Epithelial cell of prostate (primary cell): Measurements from ENCODE around the gene GRK6.

Source experiments
- DNase-seq: peaks from one replicate; pipeline ENCODE4 v3.0.0-alpha.2; 2011; ENCODE audit warnings: low read depth, low spot score
- H3K27ac ChIP-seq: fragments of 450-650 bp; 2 replicates; pipeline ENCODE4 v1.5.1; 2017; ENCODE audit warnings: mild to moderate bottlenecking

Gene GRK6

DNA sequence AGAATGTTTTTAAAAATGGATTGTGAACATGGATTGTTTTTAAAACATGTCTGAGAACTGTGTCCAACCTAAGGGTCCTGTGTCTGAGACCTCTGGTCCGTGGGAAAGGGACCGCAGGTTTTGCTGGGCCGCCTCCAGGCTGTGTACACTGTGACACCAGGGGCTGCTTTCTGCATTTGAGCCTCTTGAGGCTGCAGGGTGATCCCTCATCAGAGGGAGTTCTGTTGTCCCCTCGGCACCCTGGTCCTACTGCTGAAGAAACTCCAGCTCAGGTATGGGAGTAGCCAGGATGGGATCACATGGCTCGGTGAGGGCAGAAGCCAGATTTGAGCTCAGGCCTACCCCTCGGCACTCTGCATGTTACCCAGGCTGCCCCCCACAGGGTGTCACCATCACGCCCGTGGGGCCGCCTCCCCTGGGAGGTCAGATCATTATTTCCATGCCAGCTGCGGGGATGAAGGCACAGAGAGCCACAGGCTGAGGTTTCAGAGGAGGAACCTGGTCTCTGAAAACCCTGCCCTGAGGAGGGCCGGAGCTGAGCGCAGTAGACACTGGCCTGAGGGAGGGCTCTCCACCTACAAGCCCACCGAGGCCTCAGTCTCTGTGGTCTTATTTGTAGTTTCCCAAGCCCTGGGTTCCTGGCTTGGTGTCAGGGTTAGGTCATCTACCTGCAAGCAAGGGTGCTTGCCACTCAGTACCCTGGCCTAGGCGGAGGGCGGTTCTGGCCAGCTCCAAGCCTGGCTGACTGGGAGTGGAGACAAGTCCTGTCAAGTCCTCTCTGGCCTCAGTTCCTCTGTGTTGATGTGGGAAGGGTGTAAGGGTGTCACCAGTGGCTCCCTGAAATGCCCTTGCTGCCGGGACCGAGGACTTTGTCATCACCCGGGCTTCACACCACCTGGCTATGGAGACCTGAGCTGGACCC is 22.9 kb downstream of the GRK6 start:
- DNase-seq, result no peak
- no peak overlapping the region for H3K27ac ChIP-seq

DNA sequence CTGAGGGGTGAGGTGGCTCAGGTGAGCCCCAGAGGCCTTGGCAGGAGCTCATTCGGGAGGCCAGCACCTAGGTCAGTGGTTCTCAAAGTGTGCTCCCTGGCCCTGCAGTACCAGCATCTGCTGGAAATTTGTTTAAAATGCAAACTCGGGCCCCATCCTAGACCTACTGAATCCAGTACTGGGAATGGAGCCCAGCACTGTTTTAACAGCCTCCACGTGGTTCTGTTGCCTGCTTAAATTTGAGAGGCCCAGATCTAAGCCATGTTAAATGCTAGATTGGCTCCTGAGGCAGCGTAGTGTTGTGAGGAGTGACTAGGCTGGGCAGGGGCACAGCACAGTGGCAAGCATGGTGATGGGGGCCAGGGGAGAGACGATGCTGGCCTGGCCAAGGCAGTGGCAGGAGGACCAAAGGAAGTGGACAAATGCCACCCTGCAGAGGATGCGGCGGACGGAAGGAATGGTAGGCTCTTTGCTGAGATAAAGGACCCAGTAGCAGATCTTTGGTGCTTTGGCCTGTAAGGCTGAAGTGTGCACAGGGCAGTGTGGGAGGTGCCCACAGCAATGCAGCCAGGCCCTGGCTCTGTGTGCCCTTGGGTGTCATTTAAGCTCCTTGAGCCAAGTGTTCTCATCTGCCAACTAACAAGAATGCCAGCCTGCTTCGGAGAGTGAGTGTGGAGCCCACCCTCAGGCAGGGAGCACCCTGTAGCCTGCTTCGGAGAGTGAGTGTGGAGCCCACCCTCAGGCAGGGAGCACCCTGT is 24.4 kb downstream of the GRK6 start:
- H3K27ac ChIP-seq, result no peak overlapping the region
- DNase-seq, result no peak

DNA sequence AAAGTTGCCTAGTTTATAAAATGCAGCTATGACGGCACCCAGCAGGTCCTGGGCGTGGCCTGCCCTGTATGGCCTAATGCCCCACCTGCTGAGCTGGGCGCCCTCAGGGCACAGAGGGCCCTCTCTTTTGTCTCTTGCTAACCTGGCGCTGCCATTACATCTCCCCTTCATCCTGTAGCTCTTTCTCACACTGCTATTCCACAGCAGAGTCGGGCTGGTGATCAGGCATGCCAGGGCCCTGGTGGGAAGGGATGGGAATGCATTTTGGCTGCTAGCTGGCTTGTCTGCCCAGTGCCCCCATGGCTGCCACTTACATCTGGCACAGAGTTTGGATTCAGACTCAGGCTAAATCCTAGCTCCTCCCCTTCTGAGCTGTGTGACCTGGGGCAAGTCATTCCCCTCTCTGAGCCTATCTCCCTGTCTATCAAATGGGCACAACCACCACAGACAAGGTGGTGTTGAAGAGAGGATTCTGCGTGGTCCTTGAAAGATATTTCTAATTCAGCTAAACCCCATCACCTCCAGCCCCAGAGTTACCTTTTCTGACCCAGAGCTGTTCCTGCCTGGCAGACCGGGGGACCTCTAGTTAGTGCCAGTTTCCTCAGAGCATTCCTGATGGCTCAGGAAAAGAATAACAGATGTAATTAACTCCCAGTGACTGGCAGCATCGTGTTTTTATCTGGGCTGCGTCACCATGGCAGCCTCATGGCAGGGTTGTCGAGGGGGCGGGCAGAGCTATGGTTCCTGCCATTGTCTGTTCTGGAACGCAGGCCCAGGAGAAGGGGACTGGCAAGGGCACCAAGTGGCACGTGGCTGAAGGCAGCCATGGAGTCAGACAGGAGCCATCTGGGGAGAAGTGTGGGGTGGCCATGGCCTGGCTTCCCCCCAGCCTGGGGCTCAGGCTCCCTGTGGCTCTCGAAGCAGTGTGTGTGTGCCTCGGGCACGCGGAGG is 26.5 kb downstream of the GRK6 start:
- H3K27ac ChIP-seq, result no peak overlapping the region
- no peak for DNase-seq

DNA sequence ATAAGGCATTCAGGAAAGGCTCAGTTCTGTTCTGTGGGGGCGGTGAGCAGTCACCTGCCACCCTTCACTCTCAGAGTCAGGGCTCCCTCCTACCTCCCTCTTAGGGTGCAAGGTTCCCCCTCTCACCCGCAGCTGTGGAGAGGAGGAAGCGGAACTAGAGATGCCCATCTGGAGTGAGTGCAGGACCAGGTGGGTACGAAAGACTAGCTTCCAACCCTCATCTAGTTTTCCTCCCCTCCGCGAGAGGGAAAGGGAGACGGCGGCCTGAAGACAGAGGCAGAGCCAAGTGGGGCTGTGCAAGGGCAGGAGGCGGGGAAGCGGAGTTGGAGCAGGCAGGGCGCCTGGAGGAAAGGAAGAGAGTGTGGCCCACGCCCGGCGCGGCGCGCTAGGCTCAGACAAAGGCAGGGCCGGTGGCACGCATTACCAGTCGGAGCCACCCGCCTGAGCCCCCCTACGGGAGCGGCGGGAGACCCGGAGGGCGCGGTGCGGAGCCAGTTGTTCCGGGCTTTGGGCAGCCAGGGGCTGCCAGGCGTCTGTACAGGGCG is 27.4 kb downstream of the GRK6 start:
- DNase-seq, result no peak
- H3K27ac ChIP-seq, result no peak overlapping the region

DNA sequence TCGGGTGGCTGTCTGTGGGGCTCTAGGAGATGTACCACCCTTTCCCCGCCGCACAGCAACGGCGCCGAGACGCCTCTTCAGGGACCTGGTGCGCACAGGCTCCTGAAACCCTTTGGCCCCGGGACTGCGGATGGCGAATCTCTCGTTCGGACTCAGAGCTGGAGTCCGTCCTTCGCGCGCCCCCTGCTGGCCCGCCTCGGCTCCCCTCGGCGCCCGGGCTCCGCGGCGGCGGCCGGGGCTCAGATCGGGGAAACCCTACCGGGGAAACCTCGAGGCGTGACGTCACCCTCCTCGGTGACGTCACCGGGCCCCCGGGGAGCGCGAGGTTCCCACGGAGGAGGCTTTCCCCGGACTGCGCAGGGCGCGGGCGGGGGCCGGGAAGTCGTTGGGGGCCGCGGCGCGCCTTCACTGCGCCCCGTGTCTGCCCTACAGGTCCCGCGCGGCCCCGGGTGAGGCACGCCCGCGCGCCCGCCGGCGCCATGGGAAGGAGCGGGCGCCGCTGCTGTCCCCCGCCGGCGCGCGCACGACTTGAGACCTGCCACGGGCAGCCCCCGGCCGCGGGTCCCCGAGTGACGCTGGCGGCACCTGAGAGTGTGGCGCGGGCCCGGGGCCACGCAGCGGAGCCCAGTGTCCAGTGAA is 28.0 kb downstream of the GRK6 start:
- no peak for DNase-seq
- H3K27ac ChIP-seq, result peak overlapping the region; percentile 71

DNA sequence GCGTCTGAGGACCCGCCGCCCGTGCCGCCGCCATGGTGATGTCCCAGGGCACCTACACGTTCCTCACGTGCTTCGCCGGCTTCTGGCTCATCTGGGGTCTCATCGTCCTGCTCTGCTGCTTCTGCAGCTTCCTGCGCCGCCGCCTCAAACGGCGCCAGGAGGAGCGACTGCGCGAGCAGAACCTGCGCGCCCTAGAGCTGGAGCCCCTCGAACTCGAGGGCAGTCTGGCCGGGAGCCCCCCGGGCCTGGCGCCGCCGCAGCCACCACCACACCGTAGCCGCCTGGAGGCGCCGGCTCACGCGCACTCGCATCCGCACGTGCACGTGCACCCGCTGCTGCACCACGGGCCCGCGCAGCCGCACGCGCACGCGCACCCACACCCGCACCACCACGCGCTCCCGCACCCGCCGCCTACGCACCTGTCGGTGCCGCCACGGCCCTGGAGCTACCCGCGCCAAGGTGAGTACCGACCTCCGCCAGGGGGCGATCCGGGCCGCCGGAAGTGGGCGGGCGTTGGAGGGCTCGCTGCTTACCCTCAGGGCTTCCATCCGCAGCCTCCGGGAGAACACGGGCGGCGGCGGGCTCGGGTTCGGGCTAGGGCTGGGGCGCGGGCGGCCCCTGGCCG is 28.7 kb downstream of the GRK6 start:
- no peak for DNase-seq
- H3K27ac ChIP-seq, result peak overlapping the region; percentile 71

DNA sequence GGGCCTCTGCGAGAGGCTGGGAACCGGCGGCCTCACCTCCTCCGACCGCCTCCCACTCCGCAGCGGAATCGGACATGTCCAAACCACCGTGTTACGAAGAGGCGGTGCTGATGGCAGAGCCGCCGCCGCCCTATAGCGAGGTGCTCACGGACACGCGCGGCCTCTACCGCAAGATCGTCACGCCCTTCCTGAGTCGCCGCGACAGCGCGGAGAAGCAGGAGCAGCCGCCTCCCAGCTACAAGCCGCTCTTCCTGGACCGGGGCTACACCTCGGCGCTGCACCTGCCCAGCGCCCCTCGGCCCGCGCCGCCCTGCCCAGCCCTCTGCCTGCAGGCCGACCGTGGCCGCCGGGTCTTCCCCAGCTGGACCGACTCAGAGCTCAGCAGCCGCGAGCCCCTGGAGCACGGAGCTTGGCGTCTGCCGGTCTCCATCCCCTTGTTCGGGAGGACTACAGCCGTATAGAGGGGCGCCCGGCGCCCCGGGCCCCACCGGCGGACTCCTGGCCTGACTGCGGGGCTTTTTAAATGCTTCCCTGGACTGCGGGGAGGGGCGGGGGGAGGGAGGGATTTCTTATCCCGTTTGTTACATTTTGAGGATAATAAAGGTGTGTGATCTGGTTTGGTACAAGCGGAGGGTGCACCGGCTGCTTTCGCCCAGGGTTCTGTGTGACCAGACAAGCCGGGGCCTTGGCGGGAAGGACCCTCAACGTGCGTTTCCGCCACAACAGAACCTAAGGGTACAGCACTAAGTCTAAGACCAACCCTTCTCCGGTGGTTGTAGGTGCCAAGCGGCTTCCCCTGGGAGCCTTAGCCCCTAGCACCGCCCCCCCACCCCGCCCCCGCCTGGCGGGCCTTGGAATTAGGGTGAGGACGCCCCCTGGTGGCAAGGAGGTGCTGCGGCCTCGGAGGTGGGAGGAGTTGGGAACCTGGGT is 29.4 kb downstream of the GRK6 start:
- no peak for DNase-seq
- peak overlapping the region; percentile 71 for H3K27ac ChIP-seq

DNA sequence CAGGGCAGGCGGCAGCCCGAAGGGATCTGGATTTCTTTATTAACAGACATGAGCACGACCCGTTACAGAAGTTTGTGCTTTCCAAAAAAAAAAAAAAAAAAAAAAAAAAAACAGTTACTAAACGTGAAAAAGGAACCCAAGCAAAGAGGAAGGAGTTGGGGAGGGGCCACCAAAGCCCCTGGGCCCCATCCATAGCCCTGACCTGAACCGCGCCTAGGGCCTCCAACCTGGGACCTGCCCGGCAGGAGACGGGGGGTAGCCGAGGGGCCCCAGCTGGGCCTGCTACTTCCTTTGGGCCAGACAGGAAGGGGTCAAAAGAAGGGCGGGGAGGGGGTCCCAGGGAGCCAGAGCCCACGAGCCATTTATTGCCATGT is 30.1 kb downstream of the GRK6 start:
- DNase-seq, result no peak
- no peak overlapping the region for H3K27ac ChIP-seq

DNA sequence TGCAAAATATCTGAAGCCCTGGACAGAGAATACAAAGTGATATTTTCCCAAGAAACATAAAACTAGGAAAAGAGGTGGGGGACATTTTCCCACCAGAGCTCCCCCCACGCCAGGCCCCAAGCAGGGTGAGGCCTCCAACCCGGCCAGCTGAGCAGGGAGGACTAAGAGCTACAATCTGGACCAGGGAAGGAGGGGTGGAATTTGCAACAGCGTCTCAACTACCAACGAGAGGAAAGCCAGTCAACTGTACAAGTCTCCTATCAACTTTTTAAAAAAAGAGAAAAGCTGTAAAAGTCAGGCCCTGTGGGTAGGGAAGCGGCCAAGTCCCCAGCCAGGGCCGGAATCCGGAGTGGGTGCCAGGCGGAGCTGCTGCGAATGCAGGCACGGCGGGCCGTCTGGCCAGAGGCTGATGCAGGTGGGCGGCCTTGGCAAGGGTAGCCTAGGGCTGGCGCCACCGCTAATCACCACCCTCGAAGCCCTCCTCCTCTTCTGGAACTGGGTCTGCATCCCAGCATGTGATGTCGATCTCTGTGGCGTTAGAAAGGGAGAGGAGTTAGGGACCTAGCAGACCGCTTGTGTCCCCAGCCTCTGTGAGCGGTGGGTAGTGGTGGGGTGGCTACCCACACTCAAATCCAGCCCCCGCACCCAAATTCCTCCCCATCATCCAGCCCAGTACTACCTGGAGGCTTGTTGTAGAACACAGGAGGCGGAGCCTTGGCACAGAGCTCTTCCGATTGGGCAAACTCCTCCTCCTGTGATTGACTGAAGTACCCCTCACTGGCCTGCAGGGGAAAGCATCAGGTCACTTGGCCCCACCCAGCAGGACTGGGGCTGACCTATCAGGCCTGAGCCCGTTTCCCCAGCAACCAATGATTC is 30.7 kb downstream of the GRK6 start:
- peak; percentile 87 for DNase-seq
- no peak overlapping the region for H3K27ac ChIP-seq

DNA sequence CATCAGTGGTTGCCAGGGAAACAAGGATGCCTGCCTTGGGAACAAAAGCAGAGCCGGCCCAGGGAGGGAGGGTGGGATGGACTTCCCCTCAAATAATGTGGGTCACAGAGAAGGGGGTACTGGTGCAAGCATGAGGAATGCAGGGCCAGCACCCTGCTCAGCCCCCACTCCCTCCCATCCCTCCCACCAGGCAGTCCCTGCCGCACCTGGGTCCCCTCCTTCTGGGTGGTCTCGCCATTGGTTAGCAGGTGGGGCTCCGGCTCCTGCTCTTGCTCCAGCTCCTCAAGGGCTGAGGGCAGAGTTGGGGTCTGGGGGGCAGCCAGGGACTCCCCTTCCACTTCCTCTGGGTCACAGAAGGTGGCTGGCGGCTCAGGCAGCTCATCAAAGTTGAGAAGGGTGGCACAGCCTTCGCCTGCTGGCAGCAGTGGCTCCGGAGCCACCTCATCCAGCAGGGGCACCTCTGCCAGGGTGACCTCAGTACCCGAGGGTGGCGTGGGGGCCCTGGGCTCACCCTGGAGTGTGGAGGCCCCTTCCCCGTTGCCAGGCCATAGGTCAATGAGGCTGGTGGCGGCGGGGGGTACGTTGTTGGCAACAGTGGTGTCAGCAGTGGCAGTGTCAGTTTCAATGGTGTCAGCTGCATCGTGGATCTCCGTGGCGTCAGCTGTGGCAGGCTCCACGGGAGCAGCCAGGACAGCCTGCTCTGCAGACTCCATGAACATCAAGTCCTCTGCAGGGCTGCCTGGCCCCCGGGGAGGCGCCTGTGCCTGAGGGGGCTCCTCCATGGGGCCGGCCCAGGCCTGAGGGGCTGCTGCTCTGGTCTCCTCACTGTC is 31.6 kb downstream of the GRK6 start:
- H3K27ac ChIP-seq, result no peak overlapping the region
- DNase-seq, result no peak

DNA sequence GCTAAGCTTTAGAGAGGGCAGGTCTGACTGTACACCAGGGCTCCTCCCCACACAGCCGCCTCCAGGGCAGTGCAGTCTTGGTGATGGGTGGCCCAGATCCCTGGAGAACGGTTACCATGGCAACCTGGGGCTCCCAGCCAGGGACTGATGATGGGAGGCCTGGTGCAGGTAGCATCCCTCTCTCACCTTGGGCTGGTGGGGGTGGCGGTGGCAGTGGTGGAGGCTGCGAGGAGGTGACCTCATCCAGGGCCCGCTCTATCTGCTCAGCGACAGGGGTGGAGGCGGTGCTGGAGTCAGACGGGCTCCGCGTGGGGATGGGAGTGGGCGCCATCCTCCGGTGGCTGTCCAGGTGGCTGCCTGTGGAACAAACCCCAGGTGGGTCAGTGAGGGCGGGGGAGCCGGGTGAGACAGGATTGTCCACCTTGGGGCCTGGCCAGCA is 32.5 kb downstream of the GRK6 start:
- no peak overlapping the region for H3K27ac ChIP-seq
- DNase-seq, result no peak

DNA sequence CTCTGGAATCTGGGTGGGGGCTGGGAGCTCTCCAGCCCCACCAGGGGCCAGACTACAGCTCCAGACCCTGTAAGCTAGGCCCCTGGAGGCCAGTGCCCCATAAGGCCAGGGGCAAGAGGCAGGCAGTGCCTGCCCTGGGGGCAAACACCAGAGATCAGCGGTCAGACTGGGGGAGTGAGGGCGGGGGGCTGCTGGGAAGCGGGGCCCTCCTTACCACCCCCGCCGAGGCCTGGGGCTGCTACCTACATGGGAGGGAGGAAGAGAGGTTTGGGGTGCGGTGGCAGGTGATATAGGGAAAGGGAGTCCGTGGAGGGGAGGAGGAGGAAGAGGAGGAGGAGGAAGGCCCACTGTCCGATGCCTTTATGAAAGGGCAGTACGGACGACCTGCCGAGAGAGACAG is 32.9 kb downstream of the GRK6 start:
- DNase-seq, result no peak
- H3K27ac ChIP-seq, result no peak overlapping the region

DNA sequence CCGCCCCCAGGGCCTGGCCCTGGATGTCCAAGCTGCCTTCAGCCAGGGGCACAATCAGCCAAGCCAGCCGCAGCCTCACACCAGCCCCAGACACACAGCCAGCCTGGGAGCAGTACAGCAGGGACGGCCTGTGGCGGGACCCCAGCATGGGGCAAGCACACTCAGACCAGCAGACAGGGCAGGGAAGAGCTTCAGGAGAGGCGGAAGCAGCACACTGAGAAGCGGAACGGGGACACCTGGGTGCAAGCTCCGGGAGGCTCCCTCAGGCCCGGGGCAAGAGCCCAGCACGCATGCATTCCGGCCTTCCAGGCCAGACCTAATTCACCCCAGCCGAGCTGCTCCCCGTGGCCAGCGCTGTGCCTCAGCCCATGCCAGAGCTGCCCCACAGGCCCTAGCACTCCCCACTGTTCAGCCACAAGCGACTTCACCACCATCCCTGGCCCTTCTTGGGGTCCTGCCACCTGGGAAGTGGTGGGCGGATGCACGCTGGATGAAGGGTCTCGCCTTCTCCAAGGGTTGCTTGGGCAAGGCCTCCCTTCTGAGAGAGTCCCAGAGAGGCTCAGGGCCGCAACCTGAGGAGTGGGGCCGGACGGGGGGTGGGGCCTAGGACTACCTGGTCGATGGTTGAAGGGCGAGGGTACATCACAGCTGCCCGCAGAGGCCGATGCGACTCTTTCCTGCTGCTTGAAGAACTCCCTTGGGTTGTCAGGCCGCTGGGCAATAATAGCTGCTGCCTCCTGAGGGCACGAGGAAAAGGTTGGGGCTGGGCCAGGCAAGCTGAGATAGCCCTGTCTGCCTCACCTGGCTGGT is 33.5 kb downstream of the GRK6 start:
- H3K27ac ChIP-seq, result no peak overlapping the region
- no peak for DNase-seq

DNA sequence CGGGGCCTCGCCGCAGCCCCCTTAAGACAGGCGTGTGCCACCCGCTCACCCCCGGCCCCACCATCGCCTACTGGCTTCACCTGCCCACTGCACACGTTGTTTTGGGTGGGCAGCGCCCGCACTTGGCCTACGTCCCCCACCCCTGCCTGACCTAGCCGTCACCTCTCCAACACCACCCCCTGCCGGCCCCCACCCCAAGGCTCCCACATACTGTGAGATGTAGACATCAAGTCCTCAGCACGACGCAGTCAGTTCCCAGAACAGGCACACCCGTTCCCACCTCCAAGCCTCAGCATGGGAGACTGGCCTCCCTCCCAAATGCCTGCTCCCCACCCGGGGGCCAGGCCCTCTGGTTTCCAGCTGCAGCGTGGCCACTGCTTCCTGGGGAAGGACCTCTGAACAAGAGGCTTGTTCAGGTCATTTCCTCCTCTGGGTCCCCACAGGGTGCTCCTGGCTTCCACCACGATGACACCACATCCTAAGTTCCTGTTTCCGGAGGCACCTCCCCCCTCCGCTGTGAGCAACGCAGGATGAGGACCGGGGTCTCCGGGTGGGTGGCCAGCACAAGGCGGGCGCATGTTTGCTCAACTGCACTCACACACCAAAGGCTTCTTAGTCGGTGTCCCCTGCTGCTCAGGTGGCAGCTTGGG is 35.7 kb downstream of the GRK6 start:
- no peak for DNase-seq
- no peak overlapping the region for H3K27ac ChIP-seq

DNA sequence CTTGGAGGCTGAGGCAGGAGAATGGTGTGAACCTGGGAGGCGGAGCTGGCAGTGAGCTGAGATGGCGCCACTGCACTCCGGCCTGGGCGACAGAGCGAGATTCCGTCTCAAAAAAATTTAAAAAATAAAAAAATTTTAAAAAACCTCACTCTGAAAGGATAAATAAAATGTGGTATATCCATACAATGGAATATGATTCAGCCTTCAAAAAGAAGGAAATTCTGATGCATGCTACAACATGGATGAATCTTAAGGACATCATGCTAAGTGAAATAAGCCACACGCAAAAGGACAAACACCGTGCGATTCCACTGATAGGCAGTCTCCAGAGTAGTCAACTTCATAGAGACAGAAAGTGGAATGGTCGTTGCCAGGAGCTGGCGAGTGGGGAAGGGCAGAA is 38.6 kb downstream of the GRK6 start:
- DNase-seq, result no peak
- H3K27ac ChIP-seq, result no peak overlapping the region
